NOMO-1 (cell line): Measurements from ENCODE around the gene MAGEB3.
"Not testable (repeated sequence)": the region's sequence is repeated elsewhere in the genome, so short reads cannot be mapped to it uniquely, and the experiment has no call there.

Source experiments
- DNase-seq, 2 experiments: peaks; one replicate each; lab custom pipeline; 2025; ENCODE audit not compliant: unreplicated experiment in 2 of 2; lab: John Stamatoyannopoulos, UW

MAGEB3 gene

DNA sequence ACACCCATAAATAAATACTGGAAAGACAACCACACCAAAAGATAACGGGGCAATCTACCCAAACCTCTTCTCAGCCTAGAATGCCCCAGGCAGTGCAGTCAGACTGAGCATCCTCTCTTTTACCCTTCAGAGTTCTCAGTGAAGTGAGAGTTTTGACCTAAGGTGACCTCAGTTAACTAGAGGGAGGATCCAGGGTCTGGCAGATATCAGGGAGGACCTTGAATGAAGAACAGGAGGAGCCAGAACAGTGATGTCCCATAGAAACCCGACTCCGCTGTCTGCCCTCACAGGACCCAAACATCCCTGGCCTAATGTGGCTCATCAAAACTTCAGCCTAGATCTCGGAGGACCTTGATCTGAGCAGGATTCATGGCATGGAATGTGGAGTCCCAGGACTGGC lies at the start of gene MAGEB3:
MAGEB3 (plus strand) TSS at position 263 of the 400 bp plus-strand sequence. CDS start 5,268 bp downstream, outside the sequence.
- DNase-seq, result no peak

GRCh38 chrX:30181353-30181752 lies 49.1 kb upstream of the MAGEB3 start:
- DNase-seq, result no peak

GRCh38 chrX:30183554-30183953 lies 46.9 kb upstream of the MAGEB3 start:
- DNase-seq, result no peak

DNA sequence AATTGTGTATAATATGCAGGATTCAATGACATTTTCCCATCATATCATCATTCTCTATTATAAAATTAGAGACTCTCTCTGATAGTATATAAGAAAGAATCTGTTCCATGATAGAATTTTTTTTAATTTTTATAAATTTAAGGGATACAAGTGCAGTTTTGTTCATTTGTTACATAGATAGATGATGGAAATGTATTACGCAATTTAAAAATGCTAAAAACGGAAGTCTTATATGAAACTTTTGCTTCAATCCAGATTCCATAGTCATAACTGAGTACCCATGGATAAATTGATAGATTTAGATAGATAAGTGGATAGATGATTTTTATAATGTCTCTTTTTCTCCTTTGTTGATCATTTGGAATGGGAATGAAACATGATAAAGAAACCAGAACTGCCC lies 40.0 kb upstream of the MAGEB3 start:
- no peak for DNase-seq

GRCh38 chrX:30193910-30194309 lies 36.5 kb upstream of the MAGEB3 start:
- DNase-seq, result not testable (repeated sequence)

DNA sequence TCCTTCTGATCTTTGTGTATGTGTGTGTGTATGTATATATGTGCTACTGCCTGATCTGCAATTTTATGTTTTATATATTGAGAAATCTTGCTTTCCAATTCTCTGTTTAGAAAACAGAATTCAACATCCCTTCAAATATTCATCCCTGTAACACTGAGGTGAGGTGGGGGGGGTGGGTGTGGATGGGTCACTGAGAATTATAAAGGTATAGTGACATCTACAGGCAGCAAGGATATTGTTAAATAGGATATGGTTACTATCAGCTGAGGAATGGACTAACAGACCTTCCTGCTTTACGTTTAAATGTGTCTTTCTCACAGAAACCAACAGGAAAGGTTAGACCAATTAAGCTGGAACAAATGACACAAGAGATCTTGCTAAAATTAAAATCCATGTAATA lies 34.1 kb upstream of the MAGEB3 start:
- no peak for DNase-seq

GRCh38 chrX:30212172-30212571 lies 18.3 kb upstream of the MAGEB3 start:
- DNase-seq, result no peak

DNA sequence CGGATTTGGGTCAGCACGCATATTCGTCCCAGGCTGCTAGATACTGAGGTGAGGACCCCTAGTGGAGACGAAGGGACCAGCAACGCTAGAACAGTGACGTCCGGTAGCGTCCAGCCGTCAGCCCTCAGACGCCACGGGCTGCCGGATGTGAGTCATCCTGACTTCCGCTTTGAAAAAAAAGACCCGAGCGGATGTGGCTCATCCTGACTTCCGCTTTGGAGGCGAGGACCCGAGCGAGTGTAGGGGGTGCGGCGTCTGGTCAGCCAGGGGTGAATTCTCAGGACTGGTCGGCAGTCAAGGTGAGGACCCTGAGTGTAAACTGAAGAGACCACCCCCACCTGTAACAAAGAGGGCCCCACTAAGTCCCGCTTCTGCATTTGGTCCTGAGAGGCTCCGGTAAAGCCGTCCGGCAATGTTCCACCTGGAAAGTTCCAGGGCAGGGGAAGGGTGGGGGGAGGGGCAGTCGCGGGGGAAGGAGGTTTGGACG lies 15.1 kb upstream of the MAGEB3 start, which contains the start of gene MAGEB2:
MAGEB2 (plus strand) TSS at position 207 of the 487 bp plus-strand sequence. CDS start 3,018 bp downstream, outside the sequence.
- no peak for DNase-seq

DNA sequence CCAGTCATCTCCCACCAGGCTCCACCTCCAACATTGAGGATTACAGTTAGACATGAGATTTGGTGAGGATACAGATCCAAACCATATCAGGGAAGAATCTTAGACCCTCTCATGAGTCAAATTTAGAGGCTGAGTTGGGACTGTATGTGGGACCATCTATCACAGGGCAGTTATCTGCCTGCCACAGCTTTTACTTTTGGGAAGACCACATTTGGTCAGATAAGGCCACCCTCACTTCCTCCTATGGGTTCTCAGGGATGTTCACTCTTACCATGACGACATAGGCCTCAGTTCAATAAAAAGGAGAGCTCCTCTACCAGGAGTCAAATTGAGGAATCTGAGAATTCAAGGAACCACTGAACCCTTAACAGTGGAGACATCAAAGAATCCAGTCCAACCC lies 13.0 kb upstream of the MAGEB3 start:
- DNase-seq, result no peak

- no peak for DNase-seq
These were observed 11.1 kb upstream of the MAGEB3 start for GRCh38 chrX:30219372-30219771.

GRCh38 chrX:30220661-30221060 lies 9.8 kb upstream of the MAGEB3 start:
- no peak for DNase-seq

- DNase-seq, result no peak
These were observed 5.9 kb upstream of the MAGEB3 start for GRCh38 chrX:30224536-30224935.

DNA sequence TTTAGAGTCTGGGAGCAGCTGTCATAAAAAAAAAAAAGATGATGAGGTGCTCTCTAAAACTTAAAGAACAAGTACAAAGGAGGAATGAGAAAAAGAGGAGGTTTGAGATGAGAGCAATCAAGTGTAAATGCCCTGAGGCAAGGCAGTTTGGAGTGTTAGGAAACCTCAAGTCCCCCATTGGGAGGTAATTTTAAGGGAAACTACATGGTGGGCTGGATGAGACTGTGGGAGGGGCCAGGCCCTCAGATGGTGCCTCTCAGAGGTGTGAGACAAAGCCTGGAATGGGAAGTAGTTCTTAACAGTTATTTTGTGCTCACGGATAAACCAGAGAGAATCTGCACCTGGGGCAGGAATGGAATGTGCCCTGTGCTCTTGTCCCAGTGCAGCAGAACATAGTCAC lies 1.9 kb upstream of the MAGEB3 start:
- no peak for DNase-seq

DNA sequence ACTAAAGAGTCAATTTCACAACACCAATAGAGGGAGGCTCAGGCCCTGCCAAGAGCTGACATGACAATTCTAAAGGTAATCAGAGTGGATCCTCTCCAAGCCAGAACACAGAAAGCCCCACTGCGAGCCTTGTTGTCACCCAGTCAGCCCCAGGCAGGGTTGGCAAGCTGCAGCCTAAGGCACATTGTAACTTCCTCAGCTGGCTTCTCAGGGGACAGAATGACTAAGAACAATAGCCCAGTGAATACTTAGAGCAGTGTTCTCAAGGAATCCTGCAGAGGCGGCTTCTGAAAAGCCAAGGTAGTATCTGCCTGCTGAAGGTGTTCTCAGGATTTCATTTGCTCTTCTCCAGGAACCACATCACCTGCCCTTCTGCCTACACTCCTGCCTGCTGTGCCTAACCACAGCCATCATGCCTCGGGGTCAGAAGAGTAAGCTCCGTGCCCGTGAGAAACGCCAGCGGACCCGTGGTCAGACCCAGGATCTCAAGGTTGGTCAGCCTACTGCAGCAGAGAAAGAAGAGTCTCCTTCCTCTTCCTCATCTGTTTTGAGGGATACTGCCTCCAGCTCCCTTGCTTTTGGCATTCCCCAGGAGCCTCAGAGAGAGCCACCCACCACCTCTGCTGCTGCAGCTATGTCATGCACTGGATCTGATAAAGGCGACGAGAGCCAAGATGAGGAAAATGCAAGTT lies 11.4 kb downstream of the MAGEB3 start, which contains the start of gene MAGEB4:
MAGEB4 (plus strand) TSS at position 277 of the 692 bp plus-strand sequence; CDS start at position 413, 136 bp downstream.
- no peak for DNase-seq

DNA sequence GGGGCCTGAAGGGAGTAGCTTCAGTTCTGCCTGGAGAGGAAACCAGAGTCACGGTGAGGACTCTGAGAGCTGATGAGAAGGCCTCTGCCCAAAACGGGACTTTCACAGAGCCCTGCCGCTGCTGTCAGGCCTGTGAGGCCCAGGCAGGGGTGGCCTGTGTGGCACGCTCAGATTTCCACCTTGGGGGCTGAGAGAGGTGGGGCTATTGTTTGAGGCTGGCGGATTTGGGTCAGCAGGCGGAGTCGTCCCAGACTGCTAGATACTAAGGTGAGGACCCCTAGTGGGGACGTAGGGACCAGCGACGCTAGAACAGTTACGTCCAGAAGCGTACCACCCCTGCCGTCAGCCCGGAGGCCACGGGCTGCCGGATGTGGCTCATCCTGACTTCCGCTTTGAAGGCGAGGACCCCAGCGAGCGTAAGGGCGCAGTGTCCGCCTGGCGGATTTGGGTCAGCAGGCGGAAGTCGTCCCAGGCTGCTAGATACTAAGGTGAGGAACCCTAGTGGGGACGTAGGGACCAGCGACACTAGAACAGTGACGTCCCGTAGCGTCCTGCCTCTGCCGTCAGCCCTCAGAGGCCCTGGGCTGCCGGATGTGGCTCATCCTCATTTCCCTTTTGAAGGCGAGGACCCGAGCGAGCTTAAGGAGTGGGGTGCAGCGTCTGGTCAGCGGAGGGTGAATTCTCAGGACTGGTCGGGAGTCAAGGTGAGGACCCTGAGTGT lies 16.5 kb downstream of the MAGEB3 start, which contains the start of gene MAGEB1:
MAGEB1 (plus strand) TSS at position 378 of the 721 bp plus-strand sequence. CDS start 3,348 bp downstream, outside the sequence.
- no peak for DNase-seq

DNA sequence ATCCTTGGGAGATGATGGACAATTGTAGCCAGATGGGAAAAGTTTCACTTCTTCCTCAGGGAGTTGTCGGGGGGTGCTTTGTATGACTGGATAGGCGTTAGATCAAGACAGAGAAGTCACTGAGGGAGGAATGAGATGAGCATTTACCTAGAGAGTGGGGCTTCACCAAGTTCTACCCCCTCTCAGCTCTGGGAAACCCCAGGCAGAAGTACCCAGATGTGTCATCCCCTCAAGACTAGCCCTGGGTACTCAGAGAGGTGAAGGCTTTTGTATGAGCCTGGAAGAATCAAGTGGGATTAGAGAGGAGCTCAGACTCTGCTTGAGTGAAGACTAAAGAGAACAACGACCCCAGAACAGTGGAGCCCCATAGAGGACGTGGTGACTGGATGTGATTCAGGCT lies 18.4 kb downstream of the MAGEB3 start:
- DNase-seq, result no peak

DNA sequence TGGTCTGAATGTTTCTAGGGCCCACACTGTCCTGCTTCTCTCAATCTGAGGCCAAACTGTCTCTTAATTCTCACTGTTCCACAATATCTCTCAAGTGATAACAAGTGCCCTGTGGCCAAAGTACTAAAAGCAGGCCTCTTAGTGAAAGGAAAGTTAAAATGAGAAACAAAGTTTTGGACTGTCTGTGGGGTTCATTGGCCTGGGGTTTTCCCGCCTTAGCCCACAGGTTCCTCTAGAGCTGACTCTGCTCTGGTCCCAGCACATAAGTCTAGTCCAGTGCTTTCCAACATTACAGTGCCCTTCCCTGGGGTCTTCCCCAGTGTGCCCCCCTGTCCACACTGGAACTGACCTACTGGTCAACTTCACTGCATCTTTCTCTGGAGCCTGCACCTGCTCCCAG lies 22.8 kb downstream of the MAGEB3 start:
- DNase-seq, result no peak

DNA sequence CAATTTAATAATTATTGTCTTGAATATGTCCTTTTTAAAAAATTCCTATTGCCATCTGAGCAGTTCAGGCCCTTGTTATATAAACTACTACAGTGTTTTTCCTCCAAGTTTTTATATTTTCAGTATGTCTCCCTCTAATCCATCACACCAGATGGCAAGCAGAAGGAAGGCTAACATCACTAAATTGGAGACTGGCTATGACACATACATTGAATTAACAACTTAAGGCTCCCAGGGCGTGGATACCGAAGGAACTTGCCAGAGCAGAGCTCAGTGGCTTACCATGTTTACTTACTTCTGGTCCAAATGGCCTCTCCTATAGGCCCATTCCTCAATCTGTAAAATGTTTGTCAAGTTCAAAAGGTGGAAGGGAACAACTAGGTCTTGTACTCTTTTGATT lies 29.5 kb downstream of the MAGEB3 start:
- no peak for DNase-seq

GRCh38 chrX:30261012-30261411 lies 30.6 kb downstream of the MAGEB3 start:
- DNase-seq, result no peak

GRCh38 chrX:30262763-30263162 lies 32.3 kb downstream of the MAGEB3 start:
- no peak for DNase-seq

- DNase-seq, result no peak
These were observed 40.2 kb downstream of the MAGEB3 start for GRCh38 chrX:30270639-30271038.

- DNase-seq, result peak in 1 of 2 experiments; percentile 1
These were observed 45.0 kb downstream of the MAGEB3 start for GRCh38 chrX:30275498-30275897.
